Measurements from ENCODE around the gene PIGR. TPM values are rescaled to one million over a fixed set of nuclear protein-coding genes. Genes with fewer than 3 reads are reported as not detected.

The PIGR gene
- total RNA-seq, 1 experiment from 2014 or later: 2.6 TPM

GRCh38 chr1:206971029-206971655 lies 24.9 kb upstream of the PIGR start:
- ATAC-seq: no peak

More at GRCh38 chr1:206971029-206971655, 24.9 kb upstream of the PIGR start:
- intact Hi-C loops (cut with micrococcal nuclease): no loop called here
- Histone ChIP-seq H3K9me3 (ENCODE audit: control insufficient read depth in 1 of 2, insufficient read depth in 1 of 2, low read depth in 1 of 2, low read length in 2 of 2) (no peaks in the 10 kb centered on the region), H4K20me1 (ENCODE audit: insufficient read depth) (no peaks in the 10 kb centered on the region), H3K9me2 (ENCODE audit: insufficient read depth) (no peaks in the 10 kb centered on the region), H3K4me3 (replicated peaks in 1 of 2; ENCODE audit: low read depth in 1 of 2, low read length in 2 of 2) (no peak overlapping the region), H3K27me3 (ENCODE audit: insufficient read depth, low read length) (peaks cover 11% of the 10 kb centered on the region; the same call in 1 of the 2 replicates), H2AFZ (ENCODE audit: low read depth, low read length, poor library complexity, severe bottlenecking) (no peak overlapping the region), H3K9ac (ENCODE audit: low read length) (no peak overlapping the region), H3K79me2 (ENCODE audit: insufficient read depth, low read length) (no peaks in the 10 kb centered on the region), H3K4me2 (ENCODE audit: low read length) (no peak overlapping the region), H3K36me3 (ENCODE audit: control insufficient read depth in 1 of 2, insufficient read depth in 2 of 2, low read length in 2 of 2) (no peaks in the 10 kb centered on the region), H3K4me1 (ENCODE audit: control insufficient read depth in 1 of 2, insufficient read depth in 2 of 2, low read length in 2 of 2) (no peaks in the 10 kb centered on the region), H3K27ac (ENCODE audit: low read depth, low read length) (no peak overlapping the region)
- BruUV-seq (replicated peaks): no TSS peak
- RAD21 ChIA-PET (ENCODE audit: low non-redundant PET in 1 of 2, low total read pairs in 2 of 2, uncharacterized antibody in 2 of 2, unreplicated experiment in 2 of 2): no interaction called here
- CTCF ChIA-PET: interaction anchor here (1.1 to 1.2 kb wide), 3 partner anchors 11 to 37 kb away, joined by 3 to 4 read pairs (median 3); no protein-coding TSS in a partner anchor
- no peak for DNase-seq (ENCODE audit: low read depth, low spot score)
- POLR2A ChIA-PET: no interaction called here
- TF ChIP-seq JUND (IDR thresholded peaks at IDR 0.05) (no peak), CEBPB (IDR thresholded peaks at IDR 0.05; ENCODE audit: low read depth) (no peak), ZBTB33 (IDR thresholded peaks at IDR 0.05; ENCODE audit: extremely low read depth, insufficient replicate concordance, low read length) (no peak), SIN3A (IDR thresholded peaks at IDR 0.05; ENCODE audit: low read depth) (no peak), EZH2 (IDR thresholded peaks at IDR 0.05) (no peak), TCF7L2 (IDR thresholded peaks at IDR 0.05; ENCODE audit: borderline replicate concordance, extremely low read depth, insufficient read depth, insufficient read length) (no peak), ZNF274 (IDR thresholded peaks at IDR 0.05; ENCODE audit: low read depth, low read length) (no peak), POLR2AphosphoS5 (IDR thresholded peaks at IDR 0.05; ENCODE audit: low read depth, low read length) (no peak), POLR2A (IDR thresholded peaks at IDR 0.05; ENCODE audit: borderline replicate concordance, extremely low read depth, insufficient read depth, insufficient read length) (no peak), EGR1 (IDR thresholded peaks at IDR 0.05; ENCODE audit: low read depth) (no peak), SP1 (IDR thresholded peaks at IDR 0.05; ENCODE audit: low read depth) (no peak), EZH2phosphoT487 (IDR thresholded peaks at IDR 0.05; ENCODE audit: borderline replicate concordance) (no peak), FOSL1 (IDR thresholded peaks at IDR 0.05; ENCODE audit: low read depth) (no peak), CBX3 (IDR thresholded peaks at IDR 0.05; ENCODE audit: low read depth) (no peak), YY1 (IDR thresholded peaks at IDR 0.05; ENCODE audit: extremely low read depth, insufficient replicate concordance, low read depth, low read length) (no peak), MAX (IDR thresholded peaks at IDR 0.05) (no peak), ELF1 (IDR thresholded peaks at IDR 0.05; ENCODE audit: borderline replicate concordance, low read depth) (no peak), ZFX (IDR thresholded peaks at IDR 0.05) (no peak)

Data from HCT116 (cell line).